ENCODE data around the gene FXR2.
A peak's percentile ranks its signal among the peaks of the same experiment; 100 is the strongest.
"Not testable (repeated sequence)": the region's sequence is repeated elsewhere in the genome, so short reads cannot be mapped to it uniquely, and the experiment has no call there.

The FXR2 gene

DNA sequence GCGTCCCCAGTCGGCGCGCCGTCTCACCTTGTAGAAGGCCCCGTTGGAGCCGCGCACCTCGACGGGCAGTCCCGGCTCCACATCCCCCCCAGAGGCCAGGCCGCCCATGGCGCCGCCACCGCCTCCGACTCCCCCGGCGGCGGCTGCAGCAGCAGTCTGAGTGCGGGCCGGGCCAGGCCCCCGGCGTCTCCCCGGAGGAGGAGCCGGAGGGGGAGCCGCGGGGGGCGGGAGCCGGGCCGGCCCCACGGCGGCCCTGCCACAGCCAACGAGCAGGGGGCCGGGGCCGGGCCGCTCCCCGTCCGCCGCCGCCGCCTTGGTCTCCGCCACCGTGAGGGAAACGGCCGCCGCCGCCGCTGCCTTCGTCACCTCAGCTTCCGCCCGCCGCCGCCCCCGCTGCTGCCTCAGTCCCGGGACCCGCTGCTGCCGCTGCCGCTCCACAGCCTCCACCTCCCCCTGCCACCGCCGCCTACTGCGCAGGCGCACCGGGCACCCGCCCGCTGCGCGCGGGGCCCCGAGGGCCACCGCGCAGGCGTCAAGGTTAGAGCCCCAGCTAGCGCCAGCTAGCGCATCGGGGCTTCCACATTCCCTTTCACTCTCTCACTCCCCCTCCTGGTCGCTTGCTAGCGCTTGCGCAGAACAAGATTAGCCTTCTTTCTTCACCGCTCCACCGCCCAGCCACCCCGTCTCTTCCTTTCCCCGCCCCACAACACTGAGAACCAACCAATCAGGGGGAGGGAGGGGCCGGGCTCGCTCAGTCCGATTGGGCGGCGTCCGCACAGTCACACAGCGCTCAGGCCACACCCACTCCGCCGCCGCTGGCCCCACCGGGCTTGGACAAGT is at the start of gene FXR2:
Gene FXR2 (minus strand): TSS at position 473 of the 840 bp plus-strand sequence. CDS start 365 bp downstream, at position 108.
- peak; percentile 99 for DNase-seq

DNA sequence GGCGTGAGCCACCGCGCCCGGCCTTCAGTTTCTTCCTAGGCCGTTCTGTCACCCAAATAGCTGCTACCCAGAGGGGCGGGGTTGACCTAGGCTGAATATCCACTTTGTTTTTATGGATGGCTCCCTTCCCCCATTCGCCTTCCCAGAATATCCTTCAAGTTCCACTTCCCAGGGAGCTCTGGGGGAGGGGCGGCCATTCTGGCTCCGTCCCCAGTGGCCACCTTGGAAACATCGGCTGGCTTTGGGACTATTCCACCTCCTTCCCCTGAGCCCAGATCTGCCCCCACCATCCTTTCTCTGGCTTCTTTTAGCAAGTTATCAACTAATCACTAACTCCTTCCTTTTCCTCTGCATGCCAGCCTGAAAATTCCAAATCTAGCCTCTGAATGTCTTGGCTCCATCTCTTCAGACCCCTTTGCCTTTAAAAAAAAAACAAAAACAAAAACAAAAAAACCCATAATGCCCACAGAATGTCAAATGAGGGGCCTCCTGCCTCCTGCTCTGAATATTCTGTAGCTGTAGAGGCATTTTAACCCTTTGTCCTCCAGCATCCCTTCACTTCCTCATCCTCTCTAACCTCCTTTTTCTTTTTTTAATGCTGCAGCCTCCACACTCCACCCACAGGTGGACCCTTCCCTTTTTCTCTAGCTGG is 42.4 kb upstream of the FXR2 start:
- DNase-seq, result no peak

- DNase-seq, result no peak
These were observed 40.8 kb upstream of the FXR2 start for GRCh38 chr17:7655541-7655840.

DNA sequence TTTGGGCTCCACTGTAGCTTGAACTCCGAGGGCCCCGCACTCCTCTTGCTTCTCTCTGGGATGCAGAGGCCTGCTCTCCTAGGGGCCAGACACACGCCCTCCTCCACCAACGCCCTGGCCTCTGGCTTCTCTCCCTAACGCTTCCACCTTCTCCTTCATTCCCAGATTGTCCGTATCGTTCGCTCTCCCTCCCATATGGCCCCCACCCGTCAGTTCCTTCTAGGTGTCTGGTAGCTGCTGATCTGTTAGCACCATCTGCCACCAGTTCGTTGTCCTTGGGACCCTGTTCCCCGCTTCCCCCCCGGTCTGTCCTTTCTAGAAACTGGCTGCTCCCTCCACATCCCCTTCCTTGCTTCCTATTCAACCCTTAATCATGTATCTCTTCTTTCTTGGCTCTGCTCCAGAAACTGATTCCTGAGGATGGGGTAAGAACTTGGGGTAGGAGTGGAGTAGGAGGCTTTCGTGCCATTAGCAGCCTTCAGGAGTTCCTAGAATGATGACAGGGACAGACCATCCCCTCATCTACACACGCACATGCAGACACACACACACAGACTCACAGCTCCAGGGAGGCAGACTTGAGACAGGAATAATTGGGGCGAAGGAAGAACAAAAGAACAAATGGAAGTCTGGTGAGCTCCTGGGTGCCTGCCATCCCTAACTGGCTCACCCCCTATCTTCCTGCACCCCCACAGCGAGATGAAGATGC is 40.3 kb upstream of the FXR2 start:
- DNase-seq, result no peak

GRCh38 chr17:7652388-7653356 is 38.0 kb upstream of the FXR2 start:
- DNase-seq, result no peak

- DNase-seq, result peak; percentile 70
These were observed 37.1 kb upstream of the FXR2 start for GRCh38 chr17:7651665-7652387.

DNA sequence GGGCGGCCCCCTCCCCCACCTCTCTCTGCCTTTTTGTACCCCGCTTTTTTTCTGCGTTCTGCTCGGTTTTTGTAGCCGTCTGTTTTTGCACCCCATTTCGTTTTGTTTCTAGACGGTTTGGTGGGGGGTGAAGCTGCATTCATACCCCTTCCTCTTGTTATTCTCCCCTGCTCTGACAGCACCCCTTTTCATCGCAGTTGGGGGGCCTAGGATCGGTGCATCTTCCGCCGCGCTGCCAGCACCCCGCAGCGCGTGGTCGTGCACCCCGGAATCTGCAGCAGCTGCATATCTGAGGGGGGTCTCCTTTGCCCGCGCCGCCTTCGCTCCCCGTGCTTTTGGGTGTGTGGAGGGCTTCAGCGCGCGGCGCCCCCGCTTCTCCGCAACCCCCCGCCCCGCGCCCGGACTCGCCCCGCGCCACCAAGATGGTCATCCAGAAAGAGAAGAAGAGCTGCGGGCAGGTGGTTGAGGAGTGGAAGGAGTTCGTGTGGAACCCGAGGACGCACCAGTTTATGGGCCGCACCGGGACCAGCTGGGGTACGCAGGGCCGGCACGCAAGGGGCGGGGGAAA is 36.5 kb upstream of the FXR2 start:
- DNase-seq, result no peak

- peak; percentile 78 for DNase-seq
These were observed 35.9 kb upstream of the FXR2 start, which contains the start of gene ATP1B2 for GRCh38 chr17:7650509-7651096. Gene ATP1B2, plus strand, starts transcription at chr17:7650926. Its CDS starts 593 bp downstream, at chr17:7651519.

DNA sequence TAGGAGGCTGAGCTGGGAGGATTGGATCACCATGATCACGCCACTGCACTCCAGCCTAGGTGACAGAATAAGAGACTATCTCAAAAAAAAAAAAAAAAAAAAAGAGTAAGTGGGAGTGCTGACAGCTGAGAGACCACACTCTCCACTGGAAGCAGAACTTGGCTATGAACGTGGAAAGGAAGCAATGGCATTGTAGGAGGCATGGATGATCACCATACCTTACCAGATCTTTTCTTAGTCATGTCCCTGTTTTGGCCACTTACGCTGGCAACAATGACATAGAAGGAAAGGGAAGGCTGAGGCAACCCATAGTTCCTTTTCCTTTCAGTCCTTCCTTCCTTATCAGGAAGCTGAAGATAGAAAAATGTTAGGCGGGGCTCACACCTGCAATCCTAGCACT is 32.3 kb upstream of the FXR2 start:
- no peak for DNase-seq

GRCh38 chr17:7646457-7646856 is 31.8 kb upstream of the FXR2 start:
- DNase-seq, result no peak

GRCh38 chr17:7644775-7645174 is 30.1 kb upstream of the FXR2 start:
- no peak for DNase-seq

- not testable (repeated sequence) for DNase-seq
These were observed 26.9 kb upstream of the FXR2 start for GRCh38 chr17:7641635-7642034.

- no peak for DNase-seq
These were observed 26.1 kb upstream of the FXR2 start for GRCh38 chr17:7640783-7641182.

DNA sequence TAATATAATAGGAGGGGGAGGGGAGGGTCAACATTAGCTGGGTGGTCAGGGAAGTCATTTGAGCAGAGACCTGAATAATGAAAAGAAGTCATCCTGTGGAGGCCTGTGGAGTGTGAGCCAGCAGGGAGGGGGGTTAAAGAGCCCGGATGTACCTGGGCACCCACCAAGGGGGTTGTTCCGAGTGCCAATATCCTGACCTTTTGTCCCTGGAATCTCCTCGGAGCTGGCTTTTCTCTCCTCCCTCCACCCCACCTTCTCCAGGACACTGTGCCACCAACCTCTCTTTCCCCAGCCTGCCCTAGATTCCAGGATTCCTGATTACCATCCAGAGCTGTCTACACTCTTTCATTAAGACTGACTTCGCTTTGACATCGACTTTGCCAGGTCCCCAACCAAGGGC is 21.5 kb upstream of the FXR2 start:
- DNase-seq, result no peak

GRCh38 chr17:7634384-7634783 is 19.7 kb upstream of the FXR2 start:
- DNase-seq, result peak; percentile 84

DNA sequence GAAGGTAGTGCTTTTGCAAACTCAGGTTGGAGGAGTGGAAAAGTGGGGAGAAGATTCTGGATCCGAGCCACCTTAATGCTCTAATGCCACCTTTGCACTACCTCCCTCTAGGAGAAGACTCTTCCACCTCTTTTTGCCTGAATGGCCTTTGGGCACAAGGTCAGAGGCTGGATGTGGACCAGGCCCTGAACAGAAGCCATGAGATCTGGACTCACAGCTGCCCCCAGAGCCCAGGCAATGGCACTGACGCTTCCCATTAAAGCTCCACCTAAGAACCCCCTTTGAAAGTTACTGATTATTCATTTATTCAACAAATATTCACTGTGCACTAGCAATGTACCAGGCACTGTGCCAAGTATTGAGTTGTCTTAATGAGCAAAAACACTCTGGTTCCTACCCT is 18.4 kb upstream of the FXR2 start:
- no peak for DNase-seq

DNA sequence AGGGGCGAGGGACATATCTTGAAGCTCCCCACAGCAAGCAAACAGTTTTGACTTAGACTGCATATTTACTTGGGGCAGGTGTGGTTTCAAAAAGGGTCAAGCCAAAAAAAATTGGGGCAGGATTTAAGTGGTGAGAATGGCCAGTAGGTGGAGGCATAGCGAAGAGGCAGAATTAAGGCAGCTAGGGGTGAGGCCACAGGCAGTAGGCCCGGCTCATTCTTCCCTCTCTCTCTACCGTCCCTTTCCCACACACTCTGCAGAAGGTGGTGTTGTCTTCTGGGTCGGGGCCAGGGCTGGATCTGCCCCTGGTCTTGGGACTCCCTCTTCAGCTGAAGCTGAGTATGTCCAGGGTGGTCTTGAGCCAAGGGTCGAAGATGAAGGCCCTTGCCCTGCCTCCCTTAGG is 17.8 kb upstream of the FXR2 start:
- no peak for DNase-seq

DNA sequence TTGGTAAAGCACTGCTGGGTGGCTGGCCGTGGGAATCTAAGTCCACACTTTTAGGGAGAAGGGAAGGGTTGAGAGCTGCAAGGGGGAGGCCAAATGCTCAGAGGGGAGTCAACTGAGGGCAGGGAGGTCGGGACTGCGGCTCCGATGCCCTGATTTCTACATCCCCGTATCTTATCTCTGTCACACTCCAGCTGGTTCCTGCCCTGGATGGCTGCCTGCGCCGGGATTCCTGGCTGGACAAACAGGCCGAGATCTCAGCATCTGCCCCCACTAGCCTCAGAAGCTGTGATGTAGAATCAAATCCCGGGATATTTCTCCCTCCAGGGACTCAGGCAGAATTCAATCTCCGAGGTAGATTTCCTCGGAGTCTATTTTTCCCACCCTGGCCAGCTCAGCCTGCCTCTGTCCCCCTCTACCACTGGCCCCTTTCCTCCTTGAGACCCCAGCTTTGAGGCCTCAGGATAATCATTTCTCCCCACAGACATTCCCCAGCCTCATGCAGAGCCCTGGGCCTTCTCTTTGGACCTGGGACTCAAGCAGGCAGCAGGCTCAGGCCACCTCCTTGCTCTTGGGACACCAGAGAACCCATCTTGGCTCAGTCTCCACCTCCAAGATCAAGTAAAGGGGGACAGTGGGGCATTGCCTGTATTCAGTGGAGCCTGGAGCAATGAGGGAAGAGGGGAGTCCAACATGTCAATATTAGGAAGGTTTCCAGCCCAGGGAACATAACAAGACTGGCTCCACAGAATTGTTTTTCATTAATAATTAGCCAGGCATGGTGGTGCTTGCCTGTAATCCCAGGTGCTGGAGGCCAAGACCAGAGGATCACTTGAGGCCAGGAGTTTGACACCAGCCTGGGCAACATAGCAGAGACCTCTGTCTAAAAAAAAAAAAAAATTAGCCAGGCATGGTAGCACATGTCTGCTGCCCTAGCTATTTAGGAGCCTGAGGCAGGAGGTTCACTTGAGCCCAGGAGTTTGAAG is 17.0 kb upstream of the FXR2 start:
- no peak for DNase-seq

DNA sequence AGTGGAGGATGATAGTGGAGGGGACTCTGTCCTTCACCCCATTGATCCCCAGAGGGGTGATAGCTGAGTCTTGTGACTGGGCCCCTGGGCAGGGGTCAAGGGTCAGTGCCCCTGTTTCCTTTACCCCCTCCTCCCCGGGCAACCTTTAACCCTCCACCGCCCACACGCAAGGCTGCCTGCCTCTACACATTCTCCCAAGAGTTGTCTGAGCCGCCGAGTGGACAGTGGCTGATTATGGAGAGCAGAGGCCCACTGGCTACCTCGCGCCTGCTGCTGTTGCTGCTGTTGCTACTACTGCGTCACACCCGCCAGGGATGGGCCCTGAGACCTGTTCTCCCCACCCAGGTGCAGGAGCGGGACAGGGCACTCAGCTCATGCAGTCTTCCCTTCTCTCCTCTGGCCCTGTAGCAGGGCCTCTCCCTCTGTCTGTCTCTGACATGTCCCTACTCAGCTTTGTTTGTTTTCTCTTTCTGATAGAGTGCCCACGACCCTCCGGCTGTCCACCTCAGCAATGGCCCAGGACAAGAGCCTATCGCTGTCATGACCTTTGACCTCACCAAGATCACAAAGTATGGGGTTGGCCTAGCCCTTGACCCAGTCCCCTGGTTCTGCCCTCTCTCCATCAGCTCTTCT is 15.4 kb upstream of the FXR2 start, which contains the start of gene SHBG:
Gene SHBG (plus strand): TSS at position 197 of the 633 bp plus-strand sequence. CDS start 38 bp downstream, at position 235.
- DNase-seq, result no peak
